Ammon's horn (tissue), 1 donor: ENCODE results near the gene ZFX.
"Not testable (repeated sequence)": the region's sequence is repeated elsewhere in the genome, so short reads cannot be mapped to it uniquely, and the experiment has no call there.

Source experiments
- DNase-seq: peaks from one replicate; pipeline ENCODE4 v3.0.0-alpha.2; 2016; ENCODE audit warnings: low spot score

The ZFX gene

DNA sequence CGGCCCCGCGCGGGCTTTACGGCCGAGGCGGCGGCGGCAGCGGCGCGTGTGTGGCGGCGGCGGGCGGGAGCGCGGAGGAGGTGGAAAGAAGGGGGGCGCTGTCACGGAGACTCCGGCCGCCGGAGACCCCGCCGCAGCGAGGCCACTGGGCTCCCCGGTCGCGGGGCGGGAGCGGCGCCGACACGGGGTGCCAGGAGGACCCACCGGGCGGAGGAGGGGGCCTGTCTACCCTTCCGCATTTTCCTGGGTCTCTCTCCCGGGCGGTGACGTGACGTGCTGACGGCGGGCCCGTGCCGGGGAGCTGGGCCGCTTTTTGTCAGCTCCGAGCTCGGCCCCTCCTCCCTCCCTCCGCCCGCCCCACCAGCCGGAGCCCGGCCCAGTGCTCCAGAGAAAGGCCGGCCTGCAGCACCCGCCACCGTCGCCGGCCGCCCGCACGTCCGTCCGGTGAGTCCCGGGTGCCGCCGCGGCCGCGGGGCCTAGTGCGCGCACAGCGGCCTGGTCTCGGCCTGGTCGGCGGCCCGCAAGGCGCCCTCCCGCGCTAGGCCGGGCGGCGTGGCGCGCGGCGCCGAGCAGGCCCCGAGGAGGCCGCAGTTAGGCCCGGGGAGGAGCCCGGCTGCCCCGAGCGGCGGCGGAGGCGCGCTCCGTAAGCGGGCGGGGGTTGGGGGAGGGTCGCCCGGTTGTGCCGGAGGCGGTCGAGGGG is at the start of gene ZFX:
ZFX (plus strand) TSS at position 379 of the 700 bp plus-strand sequence. CDS start 23,014 bp downstream, outside the sequence.
- DNase-seq = peak; percentile 19

DNA sequence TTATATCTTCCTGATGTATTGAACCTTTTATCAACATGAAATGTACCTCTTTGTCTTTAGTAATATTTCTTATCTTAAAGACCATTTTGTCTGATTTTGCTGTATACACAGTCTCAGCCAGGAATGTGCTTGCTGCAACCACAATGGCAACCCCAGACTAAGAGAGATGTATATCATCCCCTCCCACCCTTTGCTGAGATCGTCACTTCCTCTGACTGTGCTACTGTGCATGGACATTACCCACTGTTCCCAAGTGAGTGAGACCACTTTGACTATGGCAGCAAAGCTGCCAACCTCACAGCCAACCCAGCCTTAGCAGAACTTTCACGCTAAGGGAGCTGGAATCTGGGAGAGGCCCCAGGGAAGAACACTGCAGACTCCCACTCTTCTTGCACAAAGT is 48.8 kb upstream of the ZFX start:
- no peak for DNase-seq

- DNase-seq = no peak
These were observed 39.5 kb upstream of the ZFX start for GRCh38 chrX:24110069-24110468.

GRCh38 chrX:24113181-24113580 is 36.3 kb upstream of the ZFX start:
- DNase-seq = no peak

DNA sequence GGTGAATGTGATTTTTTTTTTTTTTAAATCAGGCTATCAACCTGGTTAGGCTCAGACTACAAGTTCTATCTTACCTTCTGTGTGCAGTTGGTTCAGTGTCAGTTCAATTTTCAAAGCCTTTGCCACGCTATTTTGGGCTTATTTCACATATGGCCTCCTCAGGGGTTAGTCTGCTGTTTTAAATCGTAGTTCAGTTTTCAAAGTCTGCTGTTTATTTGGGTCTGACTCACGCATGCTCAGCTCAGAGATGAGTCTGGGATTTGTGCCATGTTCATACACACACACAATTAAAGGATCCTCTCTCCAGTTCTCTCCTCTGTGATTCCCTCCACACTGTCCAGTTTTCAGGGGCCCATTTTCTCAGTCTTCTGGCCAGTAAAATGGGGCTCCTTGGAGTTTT is 32.3 kb upstream of the ZFX start:
- peak; percentile 72 for DNase-seq

- DNase-seq = no peak
These were observed 25.2 kb upstream of the ZFX start for GRCh38 chrX:24124244-24124799.

- DNase-seq = no peak
These were observed 24.4 kb upstream of the ZFX start for GRCh38 chrX:24125028-24125612.

DNA sequence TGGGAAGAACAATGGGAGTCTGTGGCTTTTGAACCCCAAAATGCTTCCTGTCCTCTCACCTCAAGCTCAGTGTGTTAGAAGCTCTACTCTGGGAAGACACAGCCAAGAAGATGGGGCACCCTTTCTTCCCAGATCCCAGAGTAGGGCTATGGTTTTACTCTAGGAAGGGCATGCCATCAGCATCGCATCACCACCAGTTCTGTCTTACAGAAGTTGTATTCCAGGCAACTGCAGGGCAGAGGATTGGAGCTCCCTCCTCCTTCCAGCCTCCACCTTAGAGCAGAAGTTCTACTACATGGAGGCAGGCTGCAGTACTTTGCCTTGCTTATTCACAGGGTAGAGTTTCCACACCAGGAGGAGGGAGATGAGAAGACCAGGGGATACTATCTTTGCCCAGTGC is 18.1 kb upstream of the ZFX start:
- no peak for DNase-seq

GRCh38 chrX:24133312-24133711 is 16.2 kb upstream of the ZFX start:
- DNase-seq = no peak

GRCh38 chrX:24135768-24136167 is 13.8 kb upstream of the ZFX start:
- not testable (repeated sequence) for DNase-seq

GRCh38 chrX:24137192-24137591 is 12.3 kb upstream of the ZFX start:
- no peak for DNase-seq

GRCh38 chrX:24143982-24144381 is 5.5 kb upstream of the ZFX start:
- not testable (repeated sequence) for DNase-seq

DNA sequence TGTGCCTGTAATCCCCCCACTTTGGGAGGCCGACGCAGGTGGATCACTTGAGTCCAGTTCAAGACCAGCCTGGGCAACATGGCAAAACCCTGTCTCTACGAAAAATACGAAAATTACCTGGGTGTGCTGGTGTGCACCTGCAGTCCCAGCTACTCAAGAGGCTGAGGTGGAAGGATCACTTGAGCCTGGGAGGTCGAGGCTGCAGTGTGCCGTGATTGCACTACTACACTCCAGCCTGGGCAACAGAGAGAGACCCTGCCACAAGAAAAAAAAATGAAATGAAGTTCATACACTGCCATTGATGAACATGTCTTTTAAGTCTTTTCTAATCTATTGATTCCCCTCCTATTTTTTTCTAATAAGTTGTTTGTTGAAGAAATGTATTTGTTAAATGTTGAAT is 5.0 kb upstream of the ZFX start:
- DNase-seq = no peak

DNA sequence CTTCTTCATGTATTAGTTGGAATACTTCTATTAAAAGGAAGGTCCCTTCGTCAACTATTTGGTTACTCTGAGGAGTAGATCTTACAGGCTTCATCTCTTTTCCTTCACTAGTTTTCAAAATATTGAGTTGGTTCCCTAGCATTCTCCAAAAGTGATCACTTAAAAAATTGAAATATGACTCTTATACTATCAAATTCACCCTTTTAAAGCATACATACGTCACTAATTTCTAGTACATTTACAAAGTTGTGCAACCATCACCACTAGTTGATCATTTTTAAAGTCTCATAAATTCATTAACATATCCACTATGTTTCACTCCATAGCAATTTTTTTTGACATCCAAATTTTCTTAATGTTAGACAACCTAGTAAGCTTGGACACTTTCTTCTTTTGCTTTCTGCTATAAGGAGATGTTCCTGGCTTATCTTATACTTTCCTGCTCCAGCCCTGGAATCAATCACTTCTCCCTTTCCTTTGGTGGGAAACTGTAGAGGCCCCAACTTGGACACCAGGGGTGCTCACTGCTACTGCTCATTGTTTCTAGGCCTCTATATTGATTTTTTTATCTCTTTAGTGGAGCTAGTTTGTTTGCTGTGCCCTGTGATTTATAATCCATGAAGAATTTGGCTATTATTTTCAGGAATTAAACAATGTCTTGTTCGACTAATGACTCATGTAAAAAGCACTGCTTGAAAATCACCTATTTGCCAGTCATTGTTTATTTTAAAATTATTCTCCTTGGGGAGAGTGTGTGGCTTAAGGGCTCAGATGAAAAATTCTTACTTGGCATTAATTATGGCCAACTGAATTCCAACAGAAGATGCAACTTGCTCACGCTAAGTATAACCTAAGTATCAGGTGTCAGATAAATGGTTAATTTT is 4.0 kb upstream of the ZFX start:
- DNase-seq = no peak

GRCh38 chrX:24146283-24146949 is 3.1 kb upstream of the ZFX start:
- DNase-seq = no peak

DNA sequence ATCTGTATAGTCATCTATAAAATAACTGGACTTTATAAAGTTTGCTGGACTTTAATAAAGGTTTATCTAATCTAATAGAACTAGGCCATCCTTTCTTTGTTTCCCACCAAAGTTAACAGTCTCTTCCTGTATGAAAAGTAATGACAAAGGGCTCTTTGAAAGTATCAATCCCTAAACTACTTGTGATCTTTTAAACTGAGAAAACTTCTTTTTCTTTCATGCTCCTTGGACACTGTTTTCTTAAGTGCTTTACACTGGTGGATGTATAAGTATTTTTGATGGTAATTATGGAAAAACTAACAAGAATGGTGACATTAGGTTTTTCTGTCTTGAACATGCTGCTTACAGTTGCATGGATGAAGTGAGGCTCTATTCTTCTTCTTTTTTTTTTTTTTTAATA is 2.4 kb upstream of the ZFX start:
- no peak for DNase-seq

DNA sequence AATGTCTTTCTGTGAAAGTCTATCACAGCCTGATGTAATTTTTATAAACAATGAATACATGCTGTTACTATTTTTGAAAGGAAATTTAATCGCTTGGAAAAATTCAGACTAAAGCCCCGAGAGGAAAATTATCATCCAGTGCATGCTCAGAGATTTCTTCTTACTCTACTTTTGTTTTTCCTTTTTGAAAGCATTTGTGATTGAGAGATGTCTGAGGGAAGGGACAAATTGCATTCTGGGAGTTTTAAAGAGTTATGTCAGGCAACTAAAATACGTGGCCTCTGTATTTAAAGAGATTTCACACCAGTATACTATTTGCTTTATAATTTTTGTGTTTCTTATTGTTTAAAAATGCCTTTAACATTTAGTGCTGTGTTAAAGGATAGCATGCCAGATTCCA is 1.4 kb upstream of the ZFX start:
- no peak for DNase-seq

DNA sequence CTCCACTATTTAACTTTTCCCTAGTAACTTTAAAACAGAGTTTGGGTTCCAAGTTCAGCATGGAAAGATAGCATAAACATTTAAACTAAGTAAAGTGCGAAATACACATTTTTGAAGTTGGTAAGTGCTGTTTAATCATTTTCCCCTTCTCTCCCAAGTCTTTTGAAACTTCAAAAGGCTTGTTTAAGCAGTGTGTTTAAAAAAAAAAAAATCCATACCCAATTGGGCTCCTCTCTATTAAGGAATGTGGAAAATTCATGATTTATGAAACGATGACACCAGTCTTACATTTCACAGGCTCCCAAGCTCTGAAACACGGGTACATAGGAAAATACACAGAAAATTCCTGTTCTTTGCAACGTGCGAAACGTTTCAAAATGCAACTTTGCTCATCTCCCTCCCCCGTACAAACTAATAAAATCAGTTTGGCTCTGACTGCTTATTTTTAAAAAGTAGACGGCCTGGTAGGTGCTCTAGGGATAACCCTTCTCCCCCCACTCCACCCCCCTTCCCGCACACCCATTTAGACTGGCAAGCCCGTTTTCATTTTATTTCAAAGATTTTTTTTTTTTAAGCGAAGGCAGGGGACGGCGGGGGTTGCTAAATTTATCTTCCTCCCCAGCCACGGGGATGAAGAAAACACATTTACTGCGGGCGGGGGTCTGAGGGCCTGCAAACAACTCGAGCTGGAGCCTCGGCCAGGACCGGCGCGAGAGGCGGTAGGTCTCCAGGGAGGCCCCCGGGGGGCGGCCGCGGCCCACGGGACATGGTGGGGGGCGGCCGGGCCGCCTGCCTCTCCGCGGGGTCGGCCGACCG is 786 bp upstream of the ZFX start:
- peak; percentile 4 for DNase-seq

DNA sequence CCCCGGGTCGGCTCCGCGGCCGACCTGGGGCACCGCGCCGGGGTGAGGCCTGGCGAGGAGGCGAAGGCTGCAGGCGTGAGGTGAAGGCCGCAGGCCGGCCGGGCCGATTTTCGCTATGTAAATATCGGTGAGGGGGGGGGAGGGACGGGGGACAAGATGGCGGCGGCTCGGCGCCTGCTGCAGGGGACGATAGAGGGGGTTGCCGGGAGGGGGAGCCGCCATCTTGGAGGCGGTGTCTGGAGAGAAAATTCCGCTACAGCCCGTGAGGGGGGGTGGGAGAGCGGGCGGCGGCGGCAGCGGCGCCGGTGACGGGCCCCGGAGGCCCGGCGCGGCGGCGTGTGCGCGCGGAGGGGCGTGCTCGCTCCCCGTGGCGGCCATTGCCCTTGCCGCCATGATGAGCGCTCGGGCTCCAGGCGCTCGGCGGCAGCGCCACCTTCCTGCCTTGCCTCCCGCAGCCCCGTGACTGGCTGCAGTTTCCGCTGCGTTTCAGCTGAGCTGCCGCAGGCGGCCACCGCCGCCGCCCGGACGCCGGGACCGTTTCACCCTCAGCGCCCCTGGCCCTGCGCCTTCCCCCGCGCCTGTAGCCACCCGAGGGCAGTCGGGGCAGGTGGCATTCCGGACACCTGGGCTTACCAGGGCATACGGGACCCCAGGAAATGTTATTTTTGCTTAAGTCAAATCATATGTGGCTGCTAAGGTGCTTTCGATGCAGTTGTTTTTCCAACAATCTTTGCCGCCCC is 692 bp downstream of the ZFX start:
- DNase-seq = peak; percentile 81

GRCh38 chrX:24150898-24151297 is 1.4 kb downstream of the ZFX start:
- DNase-seq = no peak

GRCh38 chrX:24151513-24151912 is 2.0 kb downstream of the ZFX start:
- no peak for DNase-seq
